IPS-11a (cell line): Measurements from ENCODE around the gene SERPINA1.

Experiments
- H3K4me3 ChIP-seq: one replicate; pipeline ENCODE4 v1.5.1; 2013; ENCODE audit warnings: low read depth, low read length, control low read depth

The SERPINA1 gene

DNA sequence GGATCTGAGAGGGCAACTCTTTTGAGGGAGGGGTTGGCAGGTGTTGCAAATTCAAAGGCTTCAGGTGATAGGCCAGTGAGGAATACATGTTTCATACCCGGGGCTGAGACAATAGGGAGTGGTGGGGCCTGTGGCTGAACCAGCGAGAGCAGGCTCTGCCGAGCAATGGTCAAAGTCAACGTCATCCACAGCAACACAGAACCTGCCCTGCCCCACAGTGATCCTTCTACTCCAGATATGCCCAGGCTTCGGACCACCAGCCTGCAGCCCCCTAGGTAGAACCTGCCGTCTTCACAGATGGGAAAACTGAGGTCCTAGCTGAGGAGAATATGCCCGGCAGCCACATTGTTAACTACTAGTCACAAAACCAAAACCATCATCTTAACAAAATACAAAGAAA, 4.1 kb downstream of the SERPINA1 start:
- no peak overlapping the region for H3K4me3 ChIP-seq

DNA sequence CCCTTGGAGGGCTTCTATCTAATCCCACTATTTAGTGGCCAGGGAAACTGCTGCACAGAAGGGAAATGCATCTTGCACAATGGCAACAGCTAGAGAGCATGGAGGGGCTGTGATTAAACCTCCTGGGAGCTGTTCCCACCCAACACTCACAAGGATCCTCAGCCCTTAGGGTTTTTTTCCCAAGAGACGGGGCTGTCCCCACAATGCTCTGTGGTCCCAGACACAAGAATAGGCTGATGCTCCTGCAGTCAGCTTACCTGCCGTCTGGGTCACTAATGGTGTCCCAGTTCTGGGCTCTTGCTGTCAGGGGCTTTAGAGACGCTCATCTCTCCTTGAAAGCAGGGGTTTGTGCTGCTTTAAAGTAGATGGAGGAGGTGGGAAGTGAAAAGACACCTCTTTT, 4.6 kb downstream of the SERPINA1 start:
- no peak overlapping the region for H3K4me3 ChIP-seq

DNA sequence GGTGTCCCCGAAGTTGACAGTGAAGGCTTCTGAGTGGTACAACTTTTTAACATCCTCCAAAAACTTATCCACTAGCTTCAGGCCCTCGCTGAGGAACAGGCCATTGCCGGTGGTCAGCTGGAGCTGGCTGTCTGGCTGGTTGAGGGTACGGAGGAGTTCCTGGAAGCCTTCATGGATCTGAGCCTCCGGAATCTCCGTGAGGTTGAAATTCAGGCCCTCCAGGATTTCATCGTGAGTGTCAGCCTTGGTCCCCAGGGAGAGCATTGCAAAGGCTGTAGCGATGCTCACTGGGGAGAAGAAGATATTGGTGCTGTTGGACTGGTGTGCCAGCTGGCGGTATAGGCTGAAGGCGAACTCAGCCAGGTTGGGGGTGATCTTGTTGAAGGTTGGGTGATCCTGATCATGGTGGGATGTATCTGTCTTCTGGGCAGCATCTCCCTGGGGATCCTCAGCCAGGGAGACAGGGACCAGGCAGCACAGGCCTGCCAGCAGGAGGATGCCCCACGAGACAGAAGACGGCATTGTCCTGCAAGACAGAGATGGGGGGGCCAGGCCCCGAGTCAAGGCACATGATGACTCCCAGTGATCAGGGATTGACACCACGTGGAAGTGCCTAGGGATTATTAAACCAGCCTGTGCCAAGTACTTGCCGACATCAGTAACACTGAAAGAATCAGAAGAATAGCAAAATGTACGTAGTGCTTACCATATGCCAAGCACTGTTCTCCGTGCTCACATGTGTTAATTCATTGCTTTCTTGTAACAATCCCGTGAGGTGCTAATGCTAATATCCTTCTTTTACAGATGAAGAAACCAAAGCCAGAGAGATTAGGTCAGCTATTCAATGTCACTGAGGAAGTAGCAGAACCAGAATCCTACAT, 5.4 kb downstream of the SERPINA1 start:
- H3K4me3 ChIP-seq: no peak overlapping the region

DNA sequence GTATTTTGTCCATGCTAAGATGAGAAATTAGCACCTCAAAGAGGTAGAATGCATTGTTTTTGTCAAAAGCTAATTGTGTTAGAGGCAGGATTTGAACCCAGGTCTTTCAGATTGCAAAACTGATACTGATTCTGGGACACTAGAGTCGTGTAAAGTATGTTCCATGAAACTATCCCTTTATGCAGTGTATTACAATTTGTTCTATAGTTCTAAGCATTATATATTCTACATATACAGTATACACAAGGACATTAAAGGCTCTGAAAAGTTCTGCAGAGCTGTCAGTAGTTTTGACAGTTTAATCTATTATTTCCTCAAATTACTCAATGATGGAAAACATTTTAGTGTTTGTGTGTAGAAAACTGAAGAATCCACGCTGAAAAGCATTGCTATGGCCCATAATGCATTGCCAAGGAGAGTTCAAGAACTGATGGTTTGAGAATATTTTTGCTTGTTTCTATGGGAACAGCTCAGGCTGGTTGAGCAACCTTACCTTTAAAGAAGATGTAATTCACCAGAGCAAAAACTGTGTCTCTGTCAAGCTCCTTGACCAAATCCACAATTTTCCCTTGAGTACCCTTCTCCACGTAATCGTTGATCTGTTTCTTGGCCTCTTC, 6.2 kb downstream of the SERPINA1 start:
- H3K4me3 ChIP-seq: no peak overlapping the region

DNA sequence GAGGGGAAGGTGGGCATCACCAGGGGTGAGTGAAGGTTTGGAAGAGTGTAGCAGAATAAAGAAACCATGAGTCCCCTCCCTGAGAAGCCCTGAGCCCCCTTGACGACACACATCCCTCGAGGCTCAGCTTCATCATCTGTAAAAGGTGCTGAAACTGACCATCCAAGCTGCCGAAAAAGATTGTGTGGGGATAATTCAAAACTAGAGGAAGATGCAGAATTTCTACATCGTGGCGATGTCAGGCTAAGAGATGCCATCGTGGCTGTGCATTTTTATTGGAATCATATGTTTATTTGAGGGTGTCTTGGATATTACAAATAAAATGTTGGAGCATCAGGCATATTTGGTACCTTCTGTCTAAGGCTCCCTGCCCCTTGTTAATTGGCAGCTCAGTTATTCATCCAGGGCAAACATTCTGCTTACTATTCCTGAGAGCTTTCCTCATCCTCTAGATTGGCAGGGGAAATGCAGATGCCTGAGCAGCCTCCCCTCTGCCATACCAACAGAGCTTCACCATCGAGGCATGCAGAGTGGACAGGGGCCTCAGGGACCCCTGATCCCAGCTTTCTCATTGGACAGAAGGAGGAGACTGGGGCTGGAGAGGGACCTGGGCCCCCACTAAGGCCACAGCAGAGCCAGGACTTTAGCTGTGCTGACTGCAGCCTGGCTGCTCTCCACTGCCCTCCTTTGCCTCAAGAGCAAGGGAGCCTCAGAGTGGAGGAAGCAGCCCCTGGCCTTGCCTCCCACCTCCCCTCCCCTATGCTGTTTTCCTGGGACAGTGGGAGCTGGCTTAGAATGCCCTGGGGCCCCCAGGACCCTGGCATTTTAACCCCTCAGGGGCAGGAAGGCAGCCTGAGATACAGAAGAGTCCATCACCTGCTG, 7.0 kb downstream of the SERPINA1 start:
- no peak overlapping the region for H3K4me3 ChIP-seq

DNA sequence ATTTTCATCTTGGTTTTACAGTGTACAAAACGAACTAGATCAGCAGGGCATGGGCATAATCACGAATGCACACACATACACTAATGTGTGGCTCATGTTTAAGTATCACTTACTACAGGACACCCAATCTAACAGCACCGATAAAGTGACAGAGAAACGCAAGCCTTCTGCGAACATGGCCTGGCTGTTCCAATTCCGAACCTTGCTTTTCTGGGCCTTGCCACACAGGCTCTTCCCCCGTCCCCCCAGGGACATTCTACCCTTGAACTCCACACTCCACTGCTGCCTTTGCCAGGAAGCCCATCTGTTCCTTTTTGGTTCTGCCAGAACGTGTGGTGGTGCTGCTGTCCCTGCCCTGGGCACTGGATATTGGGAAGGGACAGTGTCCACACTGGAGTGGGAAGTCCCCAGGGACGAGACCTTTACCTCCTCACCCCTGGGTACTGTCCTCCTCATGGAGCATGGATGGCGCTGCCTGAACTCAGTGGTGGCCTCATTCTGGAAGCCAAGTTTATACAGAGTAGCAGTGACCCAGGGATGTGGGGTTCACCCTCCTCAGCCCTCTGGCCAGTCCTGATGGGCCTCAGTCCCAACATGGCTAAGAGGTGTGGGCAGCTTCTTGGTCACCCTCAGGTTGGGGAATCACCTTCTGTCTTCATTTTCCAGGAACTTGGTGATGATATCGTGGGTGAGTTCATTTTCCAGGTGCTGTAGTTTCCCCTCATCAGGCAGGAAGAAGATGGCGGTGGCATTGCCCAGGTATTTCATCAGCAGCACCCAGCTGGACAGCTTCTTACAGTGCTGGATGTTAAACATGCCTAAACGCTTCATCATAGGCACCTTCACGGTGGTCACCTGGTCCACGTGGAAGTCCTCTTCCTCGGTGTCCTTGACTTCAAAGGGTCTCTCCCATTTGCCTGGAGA, 7.9 kb downstream of the SERPINA1 start:
- no peak overlapping the region for H3K4me3 ChIP-seq

DNA sequence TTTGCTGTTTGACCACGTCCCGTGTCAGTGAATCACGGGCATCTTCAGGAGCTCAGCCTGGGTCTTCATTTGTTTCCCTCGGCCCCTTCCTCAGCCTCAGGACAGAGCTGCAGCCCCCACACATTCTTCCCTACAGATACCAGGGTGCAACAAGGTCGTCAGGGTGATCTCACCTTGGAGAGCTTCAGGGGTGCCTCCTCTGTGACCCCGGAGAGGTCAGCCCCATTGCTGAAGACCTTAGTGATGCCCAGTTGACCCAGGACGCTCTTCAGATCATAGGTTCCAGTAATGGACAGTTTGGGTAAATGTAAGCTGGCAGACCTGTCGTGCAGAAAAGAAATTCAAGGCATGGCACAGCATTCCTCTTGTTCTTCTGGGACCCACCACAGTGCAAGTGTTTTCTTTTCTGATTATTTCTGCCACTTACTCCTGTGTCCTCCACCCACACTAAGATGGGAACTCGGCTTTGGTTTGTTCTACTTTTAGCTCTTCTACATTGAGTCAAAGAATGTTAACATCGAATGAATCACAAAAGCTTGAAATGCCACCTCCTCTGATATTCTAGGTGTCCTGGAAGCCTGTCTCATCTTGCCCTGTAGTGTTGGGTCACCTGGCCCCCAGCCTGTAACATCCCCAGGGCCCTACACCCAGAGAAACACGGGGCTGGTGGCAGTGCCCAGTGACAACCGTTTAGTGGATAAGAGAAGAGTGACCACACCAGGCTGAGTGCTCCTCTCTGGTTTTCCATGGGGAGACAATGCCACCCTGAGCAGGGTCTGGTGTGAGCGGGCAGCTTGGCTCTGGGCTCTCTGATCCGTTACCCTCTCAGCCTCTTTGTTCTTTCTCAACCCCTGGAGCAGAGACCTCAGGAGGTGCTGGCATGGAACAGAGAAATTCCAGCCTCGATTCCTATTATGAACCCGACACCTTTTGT, 8.8 kb downstream of the SERPINA1 start:
- H3K4me3 ChIP-seq: no peak overlapping the region

DNA sequence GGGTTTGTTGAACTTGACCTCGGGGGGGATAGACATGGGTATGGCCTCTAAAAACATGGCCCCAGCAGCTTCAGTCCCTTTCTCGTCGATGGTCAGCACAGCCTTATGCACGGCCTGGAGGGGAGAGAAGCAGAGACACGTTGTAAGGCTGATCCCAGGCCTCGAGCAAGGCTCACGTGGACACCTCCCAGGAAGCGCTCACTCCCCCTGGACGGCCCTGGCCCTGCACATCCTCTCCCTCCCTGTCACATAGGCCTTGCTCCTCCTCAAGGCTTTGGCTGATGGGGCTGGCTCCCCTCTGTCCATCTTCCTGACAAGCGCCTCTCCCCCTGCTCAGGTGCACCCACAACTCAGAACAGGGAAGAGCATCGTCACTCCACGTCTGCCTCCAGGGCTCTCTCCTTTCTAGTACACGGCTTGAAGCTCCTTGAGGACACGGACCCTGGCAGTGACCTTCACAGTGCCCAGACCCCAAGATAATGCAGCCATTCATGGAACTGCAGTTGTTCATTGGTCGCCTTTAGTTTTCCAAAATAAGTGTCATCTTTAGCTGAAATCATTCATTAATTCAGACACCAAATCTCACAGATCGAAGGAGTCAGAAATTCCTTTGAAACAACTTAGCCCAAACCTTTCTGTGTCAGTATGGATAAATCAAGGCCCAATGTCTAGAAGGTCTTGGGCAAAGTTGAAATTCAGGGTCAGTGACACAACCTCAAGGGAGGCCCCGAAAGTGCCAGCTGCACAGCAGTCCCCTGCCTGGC, 9.7 kb downstream of the SERPINA1 start:
- H3K4me3 ChIP-seq: no peak overlapping the region

DNA sequence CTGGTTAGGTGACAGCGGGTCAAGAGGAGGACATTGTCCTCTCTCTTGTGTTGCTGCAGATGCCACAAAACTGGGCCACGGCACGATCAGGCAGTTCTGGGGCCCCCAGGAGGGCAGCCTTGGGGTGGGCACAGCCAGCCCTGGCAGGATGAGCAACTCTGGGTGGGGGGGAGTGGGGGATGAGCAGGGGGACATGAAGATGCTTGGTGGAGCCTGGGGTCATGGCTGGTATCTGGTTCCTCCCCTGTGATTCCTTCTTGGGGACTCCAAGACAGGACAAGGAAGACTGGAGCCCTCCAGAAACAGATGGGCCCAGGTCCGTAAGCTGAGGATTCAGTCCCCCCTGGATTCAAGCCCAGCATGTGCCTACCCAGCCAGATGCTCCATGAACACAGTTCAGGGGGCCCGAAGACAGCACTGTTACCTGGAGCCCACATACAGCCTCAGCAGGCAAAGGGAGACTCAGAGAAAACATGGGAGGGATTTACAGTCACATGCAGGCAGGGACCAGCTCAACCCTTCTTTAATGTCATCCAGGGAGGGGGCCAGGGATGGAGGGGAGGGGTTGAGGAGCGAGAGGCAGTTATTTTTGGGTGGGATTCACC, 10.4 kb downstream of the SERPINA1 start:
- no peak overlapping the region for H3K4me3 ChIP-seq

DNA sequence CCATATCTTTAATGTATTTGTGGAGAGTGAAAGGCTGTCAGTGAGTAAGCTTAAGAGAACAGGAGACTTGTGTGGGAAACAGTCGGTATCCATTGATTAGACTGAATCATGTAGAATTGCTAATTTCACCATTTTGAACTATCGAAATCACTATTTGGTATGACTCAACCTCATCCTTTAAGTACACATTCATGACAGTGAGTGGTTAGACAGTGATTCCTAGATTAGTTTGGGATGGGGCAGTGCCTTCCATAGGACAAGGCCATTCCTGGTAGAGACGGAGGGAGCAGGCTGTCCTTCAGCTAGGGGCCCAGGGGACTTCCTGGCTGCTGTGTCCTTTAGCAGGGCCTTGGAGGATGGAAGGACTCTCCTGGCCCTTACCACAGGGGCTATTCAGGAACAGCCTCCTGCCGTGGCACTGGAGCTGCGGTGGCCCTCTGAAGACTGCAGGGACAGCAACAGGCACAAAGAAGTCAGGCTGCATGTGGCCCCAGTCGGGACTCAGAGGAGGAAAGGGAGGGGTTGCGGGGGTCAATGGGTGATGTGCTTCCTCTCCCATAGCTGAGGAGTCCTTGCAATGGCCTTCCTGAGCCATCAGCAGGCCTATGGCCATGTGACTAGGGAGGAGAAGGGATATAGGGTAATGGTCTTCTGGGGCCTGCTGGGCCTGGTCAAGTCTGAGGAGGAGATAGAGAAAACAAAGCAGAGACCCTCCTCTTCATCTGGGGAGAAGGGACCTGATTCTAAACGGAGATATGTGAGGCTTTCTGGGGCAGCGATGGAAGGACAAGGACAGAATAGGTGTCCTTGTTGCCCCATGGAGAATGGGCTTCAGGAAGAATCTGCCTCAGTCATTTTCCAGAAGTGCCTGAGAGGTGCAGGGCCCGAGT, 11.2 kb downstream of the SERPINA1 start:
- H3K4me3 ChIP-seq: no peak overlapping the region

DNA sequence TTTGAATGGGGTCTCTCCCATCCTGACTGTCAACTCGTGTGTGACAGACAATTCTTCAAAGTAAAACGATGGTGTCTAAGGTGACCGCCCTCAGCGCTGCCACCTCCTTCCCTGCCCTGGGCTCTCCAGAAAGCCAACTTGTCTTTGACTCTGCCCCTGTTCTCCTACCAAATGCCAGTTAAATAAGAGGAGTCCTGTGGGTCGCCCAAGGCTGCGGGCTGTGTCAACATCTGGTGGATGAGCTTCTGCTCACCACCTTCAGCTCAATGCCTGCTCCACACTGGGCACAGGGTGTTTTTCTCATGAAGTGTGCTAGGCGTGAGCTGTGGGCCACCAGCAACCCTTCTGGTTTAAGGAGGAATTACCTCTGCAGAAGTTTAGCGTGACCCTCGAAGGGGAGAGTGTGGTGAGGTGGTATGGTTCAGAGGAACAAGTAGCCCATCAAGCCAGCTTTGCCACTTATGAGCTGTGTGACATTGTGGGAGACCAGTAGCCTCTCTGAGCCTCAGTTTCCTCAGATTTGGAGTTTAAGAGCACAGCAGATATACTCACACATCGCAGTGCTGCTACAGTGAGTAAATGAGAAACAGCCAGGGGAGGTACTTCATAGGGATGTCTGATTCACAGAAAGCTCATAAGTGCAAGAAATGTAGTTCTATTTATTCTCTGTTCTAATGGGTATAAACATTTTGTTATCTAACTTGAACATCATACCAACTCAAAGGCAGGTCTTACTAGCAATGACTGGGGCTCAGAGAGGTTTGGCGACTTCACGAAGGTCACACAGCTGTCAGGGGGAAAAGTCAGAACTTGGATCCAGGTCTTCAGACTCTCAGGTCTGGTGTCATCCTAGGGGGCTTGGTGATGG, 12.1 kb downstream of the SERPINA1 start:
- H3K4me3 ChIP-seq: no peak overlapping the region

DNA sequence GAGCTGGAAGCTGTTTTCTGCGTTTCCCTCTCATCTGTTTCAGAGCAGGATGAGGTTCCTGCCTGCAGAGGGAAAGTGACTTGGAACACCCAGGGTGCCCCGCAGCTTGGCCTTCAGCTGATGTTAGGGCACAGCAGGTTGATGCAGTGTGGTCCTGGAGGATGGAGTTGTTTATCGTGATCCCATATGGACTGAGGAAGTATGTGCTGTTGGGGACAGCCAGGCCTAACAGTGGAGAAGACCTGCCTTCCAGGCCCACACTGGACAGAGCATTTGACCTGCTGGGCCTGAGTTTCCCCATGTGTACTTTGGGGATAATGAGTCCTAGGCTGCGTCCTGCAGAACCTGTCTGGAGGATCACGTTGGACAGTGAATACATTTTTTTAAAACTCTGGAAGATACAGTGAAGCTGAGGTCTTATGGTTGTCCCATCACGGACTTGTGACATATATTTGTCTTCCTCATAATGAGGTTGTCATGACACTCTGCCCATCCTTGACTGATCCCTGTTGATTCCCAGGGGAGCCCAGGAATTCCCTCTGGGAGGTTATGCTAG, 12.8 kb downstream of the SERPINA1 start:
- H3K4me3 ChIP-seq: no peak overlapping the region

DNA sequence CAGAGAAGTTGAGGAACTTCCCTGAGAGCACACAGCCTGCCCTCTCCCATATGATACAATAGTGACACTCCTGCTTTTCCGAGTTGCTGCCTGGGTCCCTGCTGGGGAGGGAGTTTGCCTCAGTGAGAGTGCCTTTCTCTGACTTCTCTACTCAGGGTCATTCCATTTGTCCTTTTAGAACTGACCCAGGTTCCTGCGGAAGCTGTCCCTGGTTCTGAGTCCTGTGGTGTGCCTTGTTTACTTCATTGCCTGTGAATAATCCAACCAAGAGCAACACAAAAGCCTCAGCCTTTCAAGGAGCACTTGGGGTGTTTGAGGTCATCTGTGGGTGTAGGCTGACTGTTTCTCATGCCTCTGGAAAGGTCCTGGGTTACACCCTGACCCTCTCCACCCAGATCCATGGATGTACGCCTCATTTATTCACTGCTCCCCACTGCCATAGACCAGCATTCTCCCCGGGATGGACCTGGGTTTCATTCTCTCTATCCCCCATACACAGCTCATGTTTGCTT, 13.6 kb downstream of the SERPINA1 start:
- no peak overlapping the region for H3K4me3 ChIP-seq

DNA sequence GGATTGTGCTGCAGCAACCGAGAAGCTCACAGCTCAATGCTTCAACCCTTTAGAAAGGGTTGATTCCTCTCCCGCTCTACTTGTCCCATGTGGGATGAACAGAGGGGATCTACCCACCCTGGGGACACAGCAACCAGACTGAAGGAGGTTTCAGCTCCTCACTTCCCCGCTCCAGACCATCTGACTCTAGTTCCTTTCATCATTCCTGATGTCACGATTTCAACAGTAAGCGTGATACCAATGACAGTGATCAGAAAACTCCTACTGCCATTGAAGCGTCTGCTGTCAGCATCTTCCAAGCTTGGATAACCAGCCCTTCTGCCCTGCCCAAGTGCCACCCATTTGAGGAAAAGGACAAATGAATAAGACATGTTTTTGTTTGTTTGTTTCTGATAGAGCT, 14.3 kb downstream of the SERPINA1 start:
- no peak overlapping the region for H3K4me3 ChIP-seq

DNA sequence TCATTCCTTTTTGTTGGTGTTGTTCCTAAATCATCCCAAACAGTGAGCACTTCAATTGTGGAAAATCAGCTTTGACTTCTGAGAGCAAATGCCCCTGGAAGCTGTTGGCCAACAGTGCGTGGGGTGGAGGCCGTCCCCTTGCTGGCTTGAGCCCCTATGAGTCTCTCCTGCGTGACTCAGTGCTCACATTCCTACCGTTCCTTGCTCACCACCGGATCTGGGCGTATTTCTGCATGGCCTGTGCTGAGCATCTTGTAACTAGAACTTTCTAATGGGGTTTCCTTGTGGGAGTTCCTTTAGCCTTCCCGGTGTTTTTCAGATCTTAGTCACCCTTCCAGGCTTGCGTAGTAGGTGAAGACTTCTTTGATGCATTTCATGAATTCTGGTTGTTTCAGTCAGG, 14.7 kb downstream of the SERPINA1 start:
- no peak overlapping the region for H3K4me3 ChIP-seq
